Uterus (tissue), 4 donors: ENCODE results near the gene ARHGEF10L. TPM values are rescaled to one million over a fixed set of nuclear protein-coding genes. Genes with fewer than 3 reads are reported as not detected.

Experiments
- DNase-seq, 2 donors: peaks; one replicate each; pipeline ENCODE4 v3.0.0-alpha.2; 2019 to 2020
- H3K27ac ChIP-seq, 2 donors: fragments of 200-600 bp; sonication (generic); 1 replicate in 1 of 2; 2 replicates in 1 of 2; pipeline ENCODE4 v1.5.1; 2016 to 2018
- H3K27me3 ChIP-seq, 2 donors: fragments of 200-600 bp; sonication (generic); one replicate each; pipeline ENCODE4 v1.5.1; 2018 to 2019; ENCODE audit warnings: control low read depth in 1 of 2
- H3K36me3 ChIP-seq, 2 donors: fragments of 200-600 bp; sonication (generic); one replicate each; pipeline ENCODE4 v1.5.1; 2019; ENCODE audit warnings: control low read depth in 1 of 2
- H3K4me1 ChIP-seq, 2 donors: fragments of 200-600 bp; sonication (generic); one replicate each; pipeline ENCODE4 v1.5.1; 2018 to 2019; ENCODE audit warnings: control low read depth in 1 of 2
- H3K4me3 ChIP-seq, 2 donors: fragments of 200-600 bp; sonication (generic); 1 replicate in 1 of 2; 2 replicates in 1 of 2; pipeline ENCODE4 v1.5.1; 2018 to 2019; ENCODE audit warnings: mild to moderate bottlenecking in 1 of 2
- H3K9me3 ChIP-seq, 2 donors: fragments of 200-600 bp; sonication (generic); one replicate each; pipeline ENCODE4 v1.5.1; 2019; ENCODE audit warnings: control low read depth in 1 of 2
- CTCF ChIP-seq, 4 experiments: fragments of 200-600 bp in 2 of 4; fragments of 450-650 bp in 2 of 4; sonication (generic) in 2 of 4; IDR thresholded peaks; one replicate each; pipeline ENCODE4 v1.5.1; 2016 to 2019; ENCODE audit warnings: antibody characterized with exemption in 4 of 4, mild to moderate bottlenecking in 2 of 4, moderate library complexity in 1 of 4
- POLR2A ChIP-seq, 2 donors: fragments of 450-650 bp; IDR thresholded peaks; one replicate each; pipeline ENCODE4 v1.6.1; 2016; ENCODE audit warnings: antibody characterized with exemption in 2 of 2, mild to moderate bottlenecking in 1 of 2, moderate library complexity in 1 of 2
- intact Hi-C: fragments of 100-400 bp; cut with DNase I; formaldehyde crosslinking; loops from one replicate; pipeline ENCODE4 v1.15.1; 2023; ENCODE audit warnings: low total_unique reads
- total RNA-seq, 4 donors: library from RNA; depleted of rRNA in 3 of 4; stranded (reverse); fragments of >200 nt in 3 of 4; gene quantifications; one replicate each; pipeline versions ENCODE4 v1.1.0 to v1.2.4, GENCODE V29; 2014 to 2023
- donor health status: DM: yes; HTN: yes; CAD: no.

Gene ARHGEF10L
- total RNA-seq, 4 donors from 2014 or later = 5.6 to 61.9 (median 19.1) TPM

GRCh38 chr1:17595602-17595925 lies 56.1 kb downstream of the ARHGEF10L start:
- no peak overlapping the region for H3K4me3 ChIP-seq
- intact Hi-C loops = no loop called here
- no peak for DNase-seq
- H3K27ac ChIP-seq = no peak overlapping the region
- H3K9me3 ChIP-seq = no peaks in the 10 kb centered on the region
- no peaks in the 10 kb centered on the region for H3K27me3 ChIP-seq
- TF ChIP-seq CTCF (IDR thresholded peaks at IDR 0.05) (no peak), POLR2A (IDR thresholded peaks at IDR 0.05) (no peak)
- no peaks in the 10 kb centered on the region for H3K4me1 ChIP-seq
- H3K36me3 ChIP-seq = no peaks in the 10 kb centered on the region

- Histone ChIP-seq H3K27ac (no peak overlapping the region), H3K36me3 (no peaks in the 10 kb centered on the region), H3K27me3 (no peaks in the 10 kb centered on the region), H3K4me3 (no peak overlapping the region), H3K4me1 (no peaks in the 10 kb centered on the region), H3K9me3 (no peaks in the 10 kb centered on the region)
- intact Hi-C loops = no loop called here
- TF ChIP-seq CTCF (IDR thresholded peaks at IDR 0.05) (no peak), POLR2A (IDR thresholded peaks at IDR 0.05) (no peak)
- DNase-seq = no peak
These were observed 56.7 kb downstream of the ARHGEF10L start for GRCh38 chr1:17596186-17596585.

- intact Hi-C loops = no loop called here
- H3K27me3 ChIP-seq = no peaks in the 10 kb centered on the region
- no peak for TF ChIP-seq POLR2A (IDR thresholded peaks at IDR 0.05)
- TF ChIP-seq CTCF (IDR thresholded peaks at IDR 0.05) = no peak
- H3K36me3 ChIP-seq = no peaks in the 10 kb centered on the region
- DNase-seq = no peak
- H3K9me3 ChIP-seq = no peaks in the 10 kb centered on the region
- no peaks in the 10 kb centered on the region for H3K4me1 ChIP-seq
- no peak overlapping the region for H3K4me3 ChIP-seq
- H3K27ac ChIP-seq = no peak overlapping the region
These were observed 57.4 kb downstream of the ARHGEF10L start for GRCh38 chr1:17596651-17597509.

GRCh38 chr1:17597651-17598050 lies 58.2 kb downstream of the ARHGEF10L start:
- intact Hi-C loops = no loop called here
- H3K4me3 ChIP-seq = no peak overlapping the region
- H3K9me3 ChIP-seq = no peaks in the 10 kb centered on the region
- no peaks in the 10 kb centered on the region for H3K4me1 ChIP-seq
- DNase-seq = no peak
- no peaks in the 10 kb centered on the region for H3K27me3 ChIP-seq
- TF ChIP-seq CTCF (IDR thresholded peaks at IDR 0.05) = no peak
- no peak for TF ChIP-seq POLR2A (IDR thresholded peaks at IDR 0.05)
- H3K36me3 ChIP-seq = no peaks in the 10 kb centered on the region
- H3K27ac ChIP-seq = no peak overlapping the region

GRCh38 chr1:17598251-17598650 lies 58.8 kb downstream of the ARHGEF10L start:
- Histone ChIP-seq H3K27ac (no peak overlapping the region), H3K36me3 (no peaks in the 10 kb centered on the region), H3K27me3 (no peaks in the 10 kb centered on the region), H3K9me3 (no peaks in the 10 kb centered on the region), H3K4me3 (no peak overlapping the region), H3K4me1 (no peaks in the 10 kb centered on the region)
- DNase-seq = no peak
- intact Hi-C loops = no loop called here
- no peak for TF ChIP-seq CTCF (IDR thresholded peaks at IDR 0.05)
- no peak for TF ChIP-seq POLR2A (IDR thresholded peaks at IDR 0.05)
